GM12872 (cell line): ENCODE results near the gene HADH.

Experiments used
- CTCF ChIP-seq: IDR thresholded peaks from 3 replicates; pipeline ENCODE4 v1.5.1; 2011; ENCODE audit warnings: low read depth, mild to moderate bottlenecking, low read length, moderate library complexity; ENCODE audit not compliant: insufficient read depth

Gene HADH

GRCh38 chr4:108072300-108072699, 82.6 kb downstream of the HADH start:
- TF ChIP-seq CTCF, result no peak

GRCh38 chr4:108078024-108078733, 88.5 kb downstream of the HADH start:
- TF ChIP-seq CTCF, result no peak

DNA sequence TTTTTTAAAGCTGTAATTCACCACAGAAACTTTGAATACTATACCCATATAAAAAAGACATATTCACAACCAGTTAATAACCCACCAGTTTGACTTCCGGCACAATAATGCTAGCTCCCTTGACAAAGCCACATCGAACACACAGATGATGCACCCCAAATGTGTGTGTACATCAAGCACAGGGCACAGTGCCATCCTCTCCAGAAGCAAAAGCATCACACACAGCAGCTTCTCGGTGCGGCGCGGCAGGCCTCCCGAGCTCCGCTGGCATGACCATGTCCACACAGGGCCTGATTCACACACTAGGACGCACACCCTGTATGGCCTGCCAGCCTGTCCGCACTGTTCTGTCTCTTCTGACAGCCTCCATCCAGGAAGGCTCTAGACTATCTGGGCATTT, 91.1 kb downstream of the HADH start:
- TF ChIP-seq CTCF, result no peak

DNA sequence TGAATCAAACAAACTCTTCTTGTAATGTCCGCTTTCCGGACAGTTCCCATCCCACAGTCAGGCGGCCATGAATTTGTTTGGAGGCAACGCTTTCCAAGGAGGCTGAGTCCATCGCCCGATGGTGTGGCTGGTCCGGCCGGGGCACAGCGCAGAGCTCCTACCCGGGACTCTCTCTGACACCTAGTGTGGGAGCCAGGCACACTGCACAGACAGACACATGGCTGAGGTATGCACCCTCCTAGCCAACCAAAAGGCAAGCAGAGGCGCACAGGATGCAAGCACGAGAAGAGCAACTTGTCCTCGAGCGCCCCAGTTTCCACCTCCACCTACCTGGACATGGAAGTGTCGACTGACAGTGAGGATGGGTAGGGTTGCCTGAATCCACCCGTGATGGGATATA, 91.6 kb downstream of the HADH start:
- no peak for TF ChIP-seq CTCF
